Activated CD4-positive, alpha-beta memory T cell treated with anti-CD3 and anti-CD28 coated beads for 36 hours (primary cell): ENCODE data around the gene SORBS2. TPM values are rescaled to one million over a fixed set of nuclear protein-coding genes. Genes with fewer than 3 reads are reported as not detected.
"Not testable (repeated sequence)": the region's sequence is repeated elsewhere in the genome, so short reads cannot be mapped to it uniquely, and the experiment has no call there.

Source experiments
- CTCF ChIA-PET: fragments of 350-600 bp; sonication (Branson Sonifier 250); formaldehyde crosslinking; loops from one replicate; lab custom pipeline; 2021; ENCODE audit warnings: antibody characterized with exemption, inconsistent platforms; lab: Charles Lee
- POLR2A ChIA-PET: fragments of 350-600 bp; sonication (Branson Sonifier 250); formaldehyde crosslinking; loops from one replicate; lab custom pipeline; 2021; ENCODE audit warnings: antibody characterized with exemption; lab: Charles Lee
- DNase-seq: peaks from one replicate; pipeline ENCODE4 v3.0.0-alpha.2; 2020
- H3K27ac Mint-ChIP-seq: one replicate; pipeline ENCODE4 v1.8.0; 2021; ENCODE audit warnings: mixed read lengths
- H3K27me3 Mint-ChIP-seq: one replicate; pipeline ENCODE4 v1.8.0; 2021; ENCODE audit warnings: mixed read lengths
- H3K36me3 Mint-ChIP-seq: one replicate; pipeline ENCODE4 v1.8.0; 2021; ENCODE audit warnings: mixed read lengths
- H3K4me1 Mint-ChIP-seq: one replicate; pipeline ENCODE4 v1.8.0; 2021; ENCODE audit warnings: low read depth, mixed read lengths
- H3K4me3 Mint-ChIP-seq: one replicate; pipeline ENCODE4 v1.8.0; 2021; ENCODE audit warnings: mild to moderate bottlenecking, mixed read lengths
- H3K9me3 Mint-ChIP-seq: one replicate; pipeline ENCODE4 v1.8.0; 2021; ENCODE audit warnings: mixed read lengths
- intact Hi-C: fragments of 100-400 bp; cut with micrococcal nuclease; formaldehyde crosslinking; loops from one replicate; pipeline ENCODE4 v1.15.1; 2023
- total RNA-seq, 2 experiments: library from RNA; stranded (reverse); gene quantifications; one replicate each; pipeline ENCODE4 v1.2.3, GENCODE V29; 2021

Gene SORBS2
- total RNA-seq, 2 experiments from 2014 or later = not detected

DNA sequence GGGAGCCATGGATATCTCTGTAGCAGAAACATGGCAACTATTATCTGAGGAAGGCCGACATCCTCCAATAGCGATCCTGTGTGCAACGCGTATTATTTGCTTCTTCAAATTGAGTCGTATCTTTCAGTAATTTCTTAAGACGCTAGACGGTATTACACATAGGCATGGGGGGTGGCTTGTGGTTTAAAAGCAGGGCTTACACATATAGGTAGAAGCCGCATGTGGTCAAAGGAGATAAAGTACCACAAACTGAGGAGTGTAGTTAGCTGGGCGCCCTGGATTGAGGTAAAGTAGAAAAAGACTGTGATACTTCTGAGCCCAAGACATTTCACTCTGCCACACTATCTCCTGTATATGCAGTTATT, 94.6 kb downstream of the SORBS2 start:
- Mint-ChIP-seq H3K27ac (no peak overlapping the region), H3K27me3 (peaks cover 8% of the 10 kb centered on the region), H3K4me3 (no peak overlapping the region), H3K9me3 (no peaks in the 10 kb centered on the region), H3K4me1 (no peaks in the 10 kb centered on the region), H3K36me3 (no peaks in the 10 kb centered on the region)
- POLR2A ChIA-PET = no interaction called here
- no peak for DNase-seq
- intact Hi-C loops = no loop called here
- CTCF ChIA-PET = no interaction called here

- Mint-ChIP-seq H3K4me3 (no peak overlapping the region), H3K9me3 (no peaks in the 10 kb centered on the region), H3K27ac (no peak overlapping the region), H3K27me3 (peaks cover 9% of the 10 kb centered on the region), H3K36me3 (no peaks in the 10 kb centered on the region), H3K4me1 (no peaks in the 10 kb centered on the region)
- no peak for DNase-seq
- CTCF ChIA-PET = no interaction called here
- POLR2A ChIA-PET = no interaction called here
- intact Hi-C loops = no loop called here
Measured at GRCh38 chr4:185716577-185717376, 95.2 kb downstream of the SORBS2 start.

GRCh38 chr4:185716141-185716551, 95.8 kb downstream of the SORBS2 start:
- POLR2A ChIA-PET = no interaction called here
- H3K4me1 Mint-ChIP-seq = no peaks in the 10 kb centered on the region
- intact Hi-C loops = no loop called here
- no peak for DNase-seq
- H3K27me3 Mint-ChIP-seq = peaks cover 11% of the 10 kb centered on the region
- no peaks in the 10 kb centered on the region for H3K36me3 Mint-ChIP-seq
- no peak overlapping the region for H3K27ac Mint-ChIP-seq
- H3K4me3 Mint-ChIP-seq = no peak overlapping the region
- no peaks in the 10 kb centered on the region for H3K9me3 Mint-ChIP-seq
- CTCF ChIA-PET = no interaction called here

DNA sequence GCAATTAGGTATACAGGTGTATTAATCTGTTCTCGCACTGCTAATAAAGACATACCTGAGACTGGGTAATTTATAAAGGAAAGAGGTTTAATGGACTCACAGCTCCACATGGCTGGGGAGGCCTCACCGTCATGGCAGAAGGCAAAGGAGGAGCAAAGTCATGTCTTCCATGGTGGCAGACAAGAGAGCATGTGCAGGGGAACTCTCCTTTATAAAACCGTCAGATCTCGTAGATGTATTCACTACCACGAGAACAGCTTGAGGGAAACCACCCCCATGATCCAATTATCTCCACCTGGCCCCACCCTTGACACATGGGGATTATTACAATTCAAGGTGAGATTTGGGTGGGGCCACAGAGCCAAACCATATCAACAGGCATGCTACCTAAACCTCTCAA, 97.5 kb downstream of the SORBS2 start:
- H3K27me3 Mint-ChIP-seq = peaks cover 17% of the 10 kb centered on the region
- H3K4me3 Mint-ChIP-seq, intact Hi-C loops, POLR2A ChIA-PET, H3K36me3 Mint-ChIP-seq, H3K9me3 Mint-ChIP-seq, DNase-seq, CTCF ChIA-PET, H3K27ac Mint-ChIP-seq, H3K4me1 Mint-ChIP-seq: not testable (repeated sequence)

- intact Hi-C loops = no loop called here
- ChIA-PET CTCF (no interaction called here), POLR2A (no interaction called here)
- H3K9me3 Mint-ChIP-seq = no peaks in the 10 kb centered on the region
- no peaks in the 10 kb centered on the region for H3K4me1 Mint-ChIP-seq
- H3K4me3 Mint-ChIP-seq = no peak overlapping the region
- peaks cover 17% of the 10 kb centered on the region for H3K27me3 Mint-ChIP-seq
- no peak overlapping the region for H3K27ac Mint-ChIP-seq
- H3K36me3 Mint-ChIP-seq = no peaks in the 10 kb centered on the region
- DNase-seq = no peak
Measured at GRCh38 chr4:185713731-185714130, 98.3 kb downstream of the SORBS2 start.

DNA sequence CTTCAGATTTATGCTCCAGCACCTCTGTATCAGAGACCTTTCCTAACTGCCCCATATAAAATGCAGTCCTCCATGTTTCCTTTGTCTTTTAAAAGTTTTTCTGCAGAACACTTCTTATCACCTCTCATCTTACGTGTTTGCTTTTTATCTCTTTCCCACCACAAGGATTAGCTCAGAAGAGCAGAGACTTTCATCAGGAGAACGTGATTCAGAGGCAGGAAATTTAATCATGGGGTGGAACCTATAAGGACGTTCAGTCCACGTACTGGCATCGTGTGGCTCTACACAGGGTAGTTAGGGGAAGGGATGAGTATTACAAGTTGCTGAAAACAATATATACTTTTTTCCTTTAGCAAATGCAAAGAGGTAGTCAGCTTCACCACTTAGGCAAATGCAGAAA, 98.7 kb downstream of the SORBS2 start:
- no peaks in the 10 kb centered on the region for H3K36me3 Mint-ChIP-seq
- H3K9me3 Mint-ChIP-seq = no peaks in the 10 kb centered on the region
- H3K4me3 Mint-ChIP-seq = no peak overlapping the region
- no peak overlapping the region for H3K27ac Mint-ChIP-seq
- H3K27me3 Mint-ChIP-seq = peaks cover 17% of the 10 kb centered on the region
- CTCF ChIA-PET = no interaction called here
- H3K4me1 Mint-ChIP-seq = no peaks in the 10 kb centered on the region
- POLR2A ChIA-PET = no interaction called here
- no peak for DNase-seq
- intact Hi-C loops = no loop called here

- Mint-ChIP-seq H3K36me3 (no peaks in the 10 kb centered on the region), H3K9me3 (no peaks in the 10 kb centered on the region), H3K4me1 (no peaks in the 10 kb centered on the region), H3K27me3 (peaks cover 17% of the 10 kb centered on the region), H3K27ac (no peak overlapping the region), H3K4me3 (no peak overlapping the region)
- CTCF ChIA-PET = no interaction called here
- DNase-seq = no peak
- POLR2A ChIA-PET = no interaction called here
- intact Hi-C loops = no loop called here
Measured at GRCh38 chr4:185712350-185713024, 99.5 kb downstream of the SORBS2 start.

- H3K4me1 Mint-ChIP-seq = no peaks in the 10 kb centered on the region
Measured at GRCh38 chr4:185711726-185712125, 100.3 kb downstream of the SORBS2 start.

GRCh38 chr4:185710487-185710995, 101.5 kb downstream of the SORBS2 start:
- DNase-seq = no peak
- Mint-ChIP-seq H3K27ac (no peak overlapping the region), H3K27me3 (peaks cover 17% of the 10 kb centered on the region), H3K36me3 (no peaks in the 10 kb centered on the region), H3K4me1 (no peaks in the 10 kb centered on the region), H3K4me3 (no peak overlapping the region), H3K9me3 (no peaks in the 10 kb centered on the region)
- CTCF ChIA-PET = no interaction called here
- intact Hi-C loops = no loop called here
- POLR2A ChIA-PET = no interaction called here

More at GRCh38 chr4:185711726-185712125, 100.3 kb downstream of the SORBS2 start:
- H3K27ac Mint-ChIP-seq = no peak overlapping the region
- no peak overlapping the region for H3K4me3 Mint-ChIP-seq
- no peak for DNase-seq
- H3K27me3 Mint-ChIP-seq = peaks cover 17% of the 10 kb centered on the region
- no peaks in the 10 kb centered on the region for H3K9me3 Mint-ChIP-seq
- H3K36me3 Mint-ChIP-seq = no peaks in the 10 kb centered on the region
- ChIA-PET POLR2A (no interaction called here), CTCF (no interaction called here)
- intact Hi-C loops = no loop called here

GRCh38 chr4:185709802-185710486, 102.0 kb downstream of the SORBS2 start:
- POLR2A ChIA-PET = no interaction called here
- Mint-ChIP-seq H3K36me3 (no peaks in the 10 kb centered on the region), H3K4me3 (no peak overlapping the region), H3K4me1 (no peaks in the 10 kb centered on the region), H3K27me3 (peaks cover 17% of the 10 kb centered on the region), H3K9me3 (no peaks in the 10 kb centered on the region), H3K27ac (no peak overlapping the region)
- no peak for DNase-seq
- CTCF ChIA-PET = no interaction called here
- intact Hi-C loops = no loop called here

- Mint-ChIP-seq H3K27ac (no peak overlapping the region), H3K4me1 (no peaks in the 10 kb centered on the region), H3K9me3 (no peaks in the 10 kb centered on the region), H3K36me3 (no peaks in the 10 kb centered on the region), H3K27me3 (peaks cover 15% of the 10 kb centered on the region), H3K4me3 (no peak overlapping the region)
- ChIA-PET CTCF (no interaction called here), POLR2A (no interaction called here)
- intact Hi-C loops = no loop called here
- no peak for DNase-seq
Measured at GRCh38 chr4:185708348-185708747, 103.6 kb downstream of the SORBS2 start.

- H3K27me3 Mint-ChIP-seq = peaks cover 11% of the 10 kb centered on the region
- H3K36me3 Mint-ChIP-seq, H3K9me3 Mint-ChIP-seq, DNase-seq, H3K4me3 Mint-ChIP-seq, POLR2A ChIA-PET, CTCF ChIA-PET, H3K27ac Mint-ChIP-seq, intact Hi-C loops, H3K4me1 Mint-ChIP-seq: not testable (repeated sequence)
Measured at GRCh38 chr4:185707622-185708021, 104.4 kb downstream of the SORBS2 start.
